ENCODE results near the gene ABCD2. TPM values are rescaled to one million over a fixed set of nuclear protein-coding genes. Genes with fewer than 3 reads are reported as not detected.
"Not testable (repeated sequence)": the region's sequence is repeated elsewhere in the genome, so short reads cannot be mapped to it uniquely, and the experiment has no call there.

The ABCD2 gene
- polyA plus RNA-seq, 10 donors: 0.09 to 0.63 (median 0.15) TPM

DNA sequence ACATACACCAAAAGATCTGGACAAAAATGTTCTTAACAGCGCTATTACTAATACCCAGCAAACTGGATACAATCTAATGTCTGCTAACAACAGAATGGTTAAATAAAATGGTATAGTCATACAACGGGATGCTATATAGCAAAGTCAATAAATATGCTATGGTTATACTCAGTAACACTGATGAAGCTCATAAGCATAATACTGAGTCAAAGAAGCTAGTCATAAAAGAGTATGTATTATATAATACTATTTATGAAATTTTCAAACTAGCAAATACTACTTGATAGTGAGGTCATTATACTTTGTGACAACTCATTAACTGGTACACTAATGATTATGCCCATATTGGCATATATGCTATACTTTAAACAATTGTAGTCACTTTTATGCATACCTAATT lies 7.4 kb downstream of the ABCD2 start:
- DNase-seq: no peak

DNA sequence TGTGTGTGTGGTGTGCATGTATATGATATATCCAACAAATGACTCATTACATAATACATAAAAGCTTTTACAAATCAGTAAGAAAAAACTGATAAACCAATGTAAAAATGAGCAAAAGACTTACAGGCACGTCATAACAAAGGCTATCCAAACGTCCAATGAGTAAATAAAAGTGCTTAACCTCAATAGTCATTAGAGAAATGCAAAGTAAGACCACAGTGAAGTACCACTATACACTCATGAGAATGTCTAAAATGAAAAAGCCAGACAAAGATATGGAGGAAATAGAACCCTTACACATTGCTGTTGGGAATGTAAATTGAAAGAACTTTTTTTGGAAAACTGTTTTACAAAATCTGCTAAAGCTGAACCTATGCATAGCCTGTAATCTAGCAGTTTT lies 7.8 kb downstream of the ABCD2 start:
- DNase-seq: no peak

DNA sequence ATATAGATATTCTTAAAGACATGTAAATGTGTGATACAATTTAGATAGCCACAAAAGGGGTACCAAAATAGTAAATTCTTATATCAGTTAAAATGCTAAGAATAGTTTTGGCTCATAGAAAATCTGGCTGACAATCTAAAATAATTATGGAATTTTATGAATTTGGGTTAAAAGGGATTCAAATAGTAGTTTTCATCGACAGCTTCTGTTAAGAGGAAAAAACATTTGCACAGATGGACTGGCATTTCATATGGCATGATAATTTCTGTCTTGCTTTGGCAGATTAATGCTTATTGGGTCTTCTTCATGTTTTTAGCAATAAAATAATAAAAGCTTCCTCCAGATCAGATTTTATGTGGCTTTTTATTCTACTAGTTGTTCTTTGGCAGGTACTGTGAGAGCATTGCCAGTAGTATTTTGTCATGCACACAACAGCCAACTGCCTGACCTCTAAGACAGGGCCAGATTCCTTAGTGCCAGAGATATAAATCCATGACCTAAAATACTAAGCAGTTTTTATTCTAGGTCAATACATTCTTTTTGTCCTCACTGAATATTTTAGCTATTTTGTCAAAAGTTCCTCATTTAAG lies 9.1 kb downstream of the ABCD2 start:
- no peak for DNase-seq

DNA sequence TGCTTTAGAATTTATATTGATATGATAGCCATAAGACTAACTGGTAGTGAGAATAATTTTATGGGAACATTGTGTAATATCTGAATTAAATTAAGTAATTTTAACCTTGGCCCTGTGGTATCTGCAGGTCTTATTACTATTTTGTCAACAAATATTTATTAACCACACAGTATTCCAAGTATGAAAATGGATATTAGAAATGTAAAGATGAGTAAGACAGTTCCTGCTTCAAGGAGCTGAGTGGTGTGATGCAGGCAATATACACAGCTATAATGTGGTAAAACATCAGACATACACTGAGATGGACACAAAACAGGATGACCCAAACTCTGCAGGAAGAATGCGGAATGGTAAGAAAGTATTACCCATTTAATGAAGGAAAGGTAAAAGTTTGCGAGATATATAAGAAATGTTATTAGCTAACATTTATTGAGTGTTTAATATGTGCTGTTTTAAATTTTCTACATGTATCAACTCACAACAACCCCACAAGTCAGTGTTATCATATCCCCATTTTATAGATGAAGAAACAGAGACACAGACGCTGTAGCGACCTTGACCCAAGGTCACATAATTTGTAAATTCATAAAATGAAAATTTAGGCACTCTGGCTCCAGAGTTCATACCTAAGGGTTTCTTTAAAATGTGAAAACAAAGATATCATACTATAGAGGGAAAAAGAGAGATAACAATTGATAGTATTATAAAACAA lies 12.7 kb downstream of the ABCD2 start:
- DNase-seq: no peak

DNA sequence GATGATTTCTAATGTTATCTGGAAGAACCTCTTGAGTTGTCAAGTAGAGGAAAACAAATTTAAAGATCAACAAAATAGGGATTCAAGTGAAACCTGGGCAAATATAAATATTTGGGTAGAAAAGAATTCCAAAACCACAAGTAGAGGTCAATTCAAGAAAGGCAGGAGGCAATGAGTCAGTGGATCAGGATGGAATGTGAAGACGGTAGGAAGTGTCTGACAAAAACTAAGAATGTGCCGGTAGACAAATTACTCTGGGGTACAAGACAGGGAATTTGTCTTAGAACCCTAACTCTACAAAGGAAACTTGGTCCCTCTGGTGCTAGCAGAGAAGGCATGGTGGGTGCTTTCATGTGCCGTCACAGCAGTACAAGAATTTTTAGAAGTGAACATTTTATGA lies 13.6 kb downstream of the ABCD2 start:
- DNase-seq: peak in 1 of 3 donors; percentile 10

DNA sequence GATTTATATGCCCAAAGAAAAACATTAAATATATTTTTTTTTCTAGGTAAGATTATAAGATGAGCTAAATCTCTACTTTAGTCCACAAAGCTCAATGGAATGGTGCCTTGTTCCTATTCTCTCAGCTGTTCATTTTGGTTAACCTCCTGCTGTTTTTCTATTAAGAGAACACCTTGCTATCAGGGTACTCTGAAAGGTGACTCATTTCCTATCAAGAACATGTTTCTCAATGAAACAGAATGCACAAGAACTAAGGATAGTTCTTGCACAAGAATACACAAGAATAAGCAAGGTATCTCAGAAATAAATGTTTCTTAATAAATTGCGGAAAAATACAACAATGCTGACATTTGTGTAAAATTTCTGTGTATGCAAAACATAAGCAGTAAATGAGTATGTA lies 14.1 kb downstream of the ABCD2 start:
- no peak for DNase-seq

DNA sequence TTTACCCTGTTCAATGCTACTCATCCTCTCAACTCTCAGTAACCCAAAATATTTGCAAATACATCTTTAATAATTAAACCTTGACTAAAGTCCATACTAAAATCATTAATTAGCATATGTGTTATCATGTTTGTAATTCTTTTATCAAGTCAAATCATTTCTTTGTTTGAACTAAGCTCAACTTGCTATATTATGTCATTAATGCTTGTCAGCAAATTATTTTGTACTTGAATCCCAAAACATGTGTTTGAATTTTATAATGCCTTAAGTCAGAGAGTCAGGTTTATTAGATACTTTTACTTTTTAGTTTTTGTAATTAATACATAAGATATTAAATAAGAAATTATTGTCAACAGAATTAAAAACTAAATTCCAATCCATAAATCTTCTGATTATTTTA lies 16.5 kb downstream of the ABCD2 start:
- DNase-seq: no peak

DNA sequence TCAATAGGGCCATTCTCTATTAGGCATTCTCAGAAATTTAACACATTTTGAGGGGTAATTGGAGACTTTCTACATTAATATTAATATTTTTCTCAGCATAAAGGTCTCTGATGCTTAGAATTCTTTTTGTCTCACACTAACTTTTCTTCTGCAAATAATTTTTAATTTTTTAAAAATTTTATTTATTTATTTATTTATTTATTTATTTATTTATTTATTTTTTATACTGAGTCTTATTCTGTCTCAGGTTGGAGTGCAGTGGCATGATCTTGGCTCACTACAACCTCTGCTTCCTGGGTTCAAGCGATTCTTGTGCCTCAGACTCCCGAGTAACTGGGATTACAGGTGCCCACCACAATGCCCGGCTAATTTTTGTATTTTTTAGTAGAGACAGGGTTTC lies 17.7 kb downstream of the ABCD2 start:
- not testable (repeated sequence) for DNase-seq

DNA sequence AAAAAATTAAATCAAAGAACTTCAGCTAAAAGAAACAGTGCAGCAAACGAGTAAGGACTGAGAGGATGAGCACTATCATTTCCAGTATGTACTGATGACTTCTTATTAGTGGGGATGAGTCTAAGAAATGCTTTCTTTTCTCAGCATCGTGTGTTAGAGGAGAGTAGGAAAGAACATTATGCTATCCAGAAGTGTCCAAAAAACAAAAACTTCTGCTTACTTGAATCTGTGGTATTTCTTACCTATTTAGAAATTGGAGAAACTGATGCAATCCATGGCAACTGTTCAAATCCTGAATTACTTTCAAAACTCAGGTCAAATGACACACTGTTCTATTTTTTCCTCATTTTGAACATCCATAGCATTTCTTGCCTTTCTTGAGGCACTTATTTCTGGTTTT lies 23.7 kb downstream of the ABCD2 start:
- DNase-seq: no peak

DNA sequence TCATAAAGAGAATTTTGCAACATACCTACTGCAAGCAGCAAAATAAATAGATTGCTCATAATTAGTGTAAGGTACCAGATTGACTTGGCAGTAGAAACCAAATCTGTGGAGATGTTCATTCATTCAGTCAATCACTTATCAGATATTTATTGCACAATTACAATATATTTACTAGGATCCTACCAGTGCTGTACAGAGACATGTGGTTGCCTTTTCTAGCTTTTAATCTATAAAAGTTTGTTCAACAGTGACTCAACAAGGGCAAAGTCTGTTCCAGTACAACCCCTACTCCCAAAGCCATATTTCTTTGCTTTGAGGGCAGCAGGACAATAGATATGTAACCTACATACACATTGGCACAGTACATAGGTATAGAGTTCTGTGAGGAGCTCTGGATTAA lies 27.3 kb downstream of the ABCD2 start:
- no peak for DNase-seq

DNA sequence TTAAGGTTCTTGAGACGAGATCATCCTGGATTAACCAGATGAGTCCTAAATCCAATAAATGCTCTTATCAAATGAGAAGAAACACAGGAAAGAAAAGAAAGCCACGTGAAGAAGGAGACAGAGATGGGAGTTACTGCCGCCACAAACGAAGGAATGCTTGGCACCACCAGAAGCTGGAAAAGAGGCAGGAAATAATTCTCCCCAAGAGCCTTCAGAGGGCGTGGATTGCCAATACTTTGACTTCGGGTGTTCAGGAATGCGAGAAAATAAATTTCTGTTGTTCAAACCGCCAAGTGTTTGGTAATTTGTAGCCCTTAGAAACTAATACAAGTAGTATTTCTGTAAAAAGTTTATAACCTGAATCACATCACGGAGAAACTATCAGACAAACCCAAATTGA lies 31.3 kb downstream of the ABCD2 start:
- DNase-seq: no peak

DNA sequence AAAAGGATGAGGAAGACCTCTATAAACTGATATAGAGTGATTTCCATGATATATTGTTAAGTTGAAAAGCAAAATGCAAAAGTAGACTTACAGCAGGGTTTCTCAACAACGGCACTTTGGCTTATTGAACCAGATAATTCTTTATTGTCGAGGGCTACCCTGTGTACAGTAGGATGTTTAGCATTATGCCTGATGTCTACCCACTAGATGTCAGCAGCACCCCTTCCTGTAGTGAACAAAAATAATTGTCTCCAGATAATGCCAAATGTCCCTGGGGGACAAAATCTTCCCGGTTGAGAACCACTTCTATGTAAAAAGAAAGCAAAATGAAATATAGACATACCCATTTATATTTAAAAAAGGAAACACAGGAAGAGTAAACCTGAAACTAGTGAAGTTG lies 32.4 kb downstream of the ABCD2 start:
- no peak for DNase-seq

DNA sequence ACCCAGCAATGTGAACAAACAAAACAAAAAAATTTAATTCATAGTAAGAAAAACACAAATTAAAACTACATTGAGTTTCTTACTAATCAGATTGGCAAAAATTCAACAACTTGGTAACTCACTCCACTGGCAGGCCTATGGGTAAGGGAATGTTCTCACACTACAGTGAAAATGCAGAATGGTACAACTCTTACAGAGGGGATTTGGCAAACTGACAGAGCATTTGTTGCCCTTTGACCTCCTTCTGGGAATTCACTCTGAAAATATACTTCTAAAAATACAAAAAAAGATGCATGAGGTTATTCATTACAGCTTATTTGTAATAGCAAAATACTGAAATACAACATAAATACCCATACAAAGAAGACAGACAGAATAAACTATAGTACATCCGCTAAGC lies 32.8 kb downstream of the ABCD2 start:
- DNase-seq: peak in 1 of 3 donors; percentile 21

DNA sequence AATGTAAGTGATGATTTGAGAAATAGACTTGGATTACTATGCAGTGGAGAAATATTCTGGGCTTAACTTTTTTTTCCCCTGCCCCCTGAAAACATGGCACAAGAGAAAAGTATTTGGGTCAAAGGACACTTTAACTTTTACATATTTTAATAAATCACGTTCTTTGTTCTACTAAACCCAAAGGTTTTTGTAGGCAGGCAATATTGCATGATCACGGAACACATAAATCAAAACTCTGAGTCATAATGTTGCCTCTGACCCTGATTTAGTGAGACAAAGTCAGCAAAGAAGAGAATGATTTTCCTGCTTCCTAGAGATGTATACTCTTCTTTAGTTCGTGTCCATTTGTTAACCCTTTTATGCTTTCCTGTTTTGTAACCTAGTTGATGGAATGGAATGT lies 38.0 kb downstream of the ABCD2 start:
- no peak for DNase-seq

DNA sequence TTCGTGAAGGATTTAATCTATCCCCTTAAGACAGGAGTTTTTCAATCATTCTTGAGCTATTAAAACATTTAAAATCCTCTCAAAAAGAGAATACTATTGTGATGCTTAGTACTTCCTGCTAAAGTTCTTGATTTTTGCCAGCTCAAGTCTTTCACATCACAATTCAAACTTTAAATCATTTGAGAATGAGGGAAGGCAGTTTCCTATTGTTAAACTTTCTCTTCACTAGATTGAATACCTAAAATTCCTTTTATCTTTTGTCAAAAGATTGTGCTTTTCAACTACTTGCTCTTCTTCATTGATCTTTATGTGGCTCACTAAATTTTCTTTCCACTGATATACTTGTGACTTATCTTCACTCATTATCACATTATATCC lies 44.1 kb downstream of the ABCD2 start:
- no peak for DNase-seq

DNA sequence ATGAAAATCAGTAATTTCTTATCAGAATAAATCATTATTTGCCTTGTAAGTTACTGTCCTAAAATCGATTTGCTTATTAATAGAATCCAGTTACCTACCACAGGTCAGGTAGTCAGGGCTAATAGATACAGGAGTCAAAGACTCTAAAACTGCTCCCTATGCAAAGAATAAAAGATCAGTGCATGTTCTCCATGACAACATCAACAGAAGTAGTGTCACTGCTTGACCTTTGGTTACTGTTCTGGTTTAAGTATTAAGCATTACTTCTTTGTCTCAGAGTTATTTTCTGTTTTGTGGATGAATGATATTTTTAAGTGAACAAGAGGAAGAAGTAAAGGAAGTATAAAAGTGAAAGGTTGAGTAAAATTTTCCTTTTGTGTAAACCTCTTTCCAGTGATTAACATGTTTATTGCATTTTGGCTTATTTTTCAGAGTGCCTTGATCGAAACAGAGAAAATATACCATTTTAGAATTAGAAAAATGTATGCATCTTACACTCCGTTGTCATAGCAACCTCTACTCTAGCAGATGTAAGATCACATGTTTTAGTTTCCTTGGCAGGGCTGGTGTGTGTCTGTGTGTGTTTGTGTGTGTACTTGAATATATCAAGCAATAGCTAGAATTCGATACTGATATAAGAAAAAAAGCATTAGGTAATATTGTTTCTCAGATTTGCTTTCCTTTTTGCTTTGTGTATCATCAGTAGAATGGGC lies 44.7 kb downstream of the ABCD2 start:
- DNase-seq: peak in 2 of 3 donors; percentile 24 to 62

DNA sequence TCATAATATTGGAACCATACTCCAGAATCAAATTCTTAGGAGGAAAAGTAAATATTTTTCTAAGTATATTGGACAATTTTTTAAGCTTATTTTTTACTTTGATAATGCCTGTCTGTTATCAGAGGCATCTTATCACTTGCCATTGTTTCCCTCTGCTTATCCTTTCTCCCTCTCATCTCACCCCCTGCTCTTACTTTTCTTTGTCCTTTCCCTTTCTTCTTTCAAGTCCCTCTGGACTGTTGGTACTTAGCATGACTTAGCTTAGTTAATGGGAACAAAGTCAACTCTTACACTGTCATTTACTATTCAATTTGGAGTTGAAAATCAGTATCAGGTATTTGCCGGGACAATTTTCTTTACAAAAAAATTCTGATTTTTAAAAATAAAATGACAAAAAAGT lies 45.2 kb downstream of the ABCD2 start:
- no peak for DNase-seq

DNA sequence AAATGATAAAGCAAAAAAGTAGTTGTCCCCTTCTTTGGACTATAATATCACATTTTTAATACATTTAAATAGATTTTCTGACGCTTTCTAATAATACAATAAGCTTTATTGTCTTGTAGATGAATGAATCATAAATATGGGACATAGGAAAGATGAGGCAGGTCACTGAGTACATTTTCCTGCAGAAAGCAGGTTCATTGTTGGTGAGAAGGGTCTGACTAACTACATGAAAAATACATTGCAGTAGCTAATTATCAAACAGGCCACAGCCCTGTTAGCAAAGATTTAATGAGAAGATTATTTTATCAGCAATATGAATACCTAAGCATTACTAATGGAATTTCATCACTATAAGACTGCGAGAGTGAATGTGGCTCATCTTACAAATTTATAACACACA lies 45.6 kb downstream of the ABCD2 start:
- no peak for DNase-seq

DNA sequence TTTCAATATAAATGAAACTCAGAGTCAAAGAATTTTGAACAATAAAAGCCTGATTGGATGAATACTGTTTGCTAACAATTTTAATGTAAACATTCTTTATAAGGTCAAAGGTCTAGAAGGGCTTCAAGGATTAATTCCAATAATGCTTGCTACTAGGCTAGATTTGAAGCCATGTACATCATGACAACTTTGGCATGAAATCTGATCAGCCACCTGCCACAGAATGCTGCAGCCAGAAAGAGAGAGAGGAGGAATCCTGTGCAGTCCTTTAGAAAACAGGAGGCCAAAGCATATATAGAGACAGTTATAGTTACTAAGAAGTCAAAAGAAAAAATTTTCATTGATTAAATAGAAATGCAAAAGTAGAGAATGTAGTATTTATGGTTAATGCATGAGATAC lies 47.1 kb downstream of the ABCD2 start:
- peak in 1 of 3 donors; percentile 11 for DNase-seq

DNA sequence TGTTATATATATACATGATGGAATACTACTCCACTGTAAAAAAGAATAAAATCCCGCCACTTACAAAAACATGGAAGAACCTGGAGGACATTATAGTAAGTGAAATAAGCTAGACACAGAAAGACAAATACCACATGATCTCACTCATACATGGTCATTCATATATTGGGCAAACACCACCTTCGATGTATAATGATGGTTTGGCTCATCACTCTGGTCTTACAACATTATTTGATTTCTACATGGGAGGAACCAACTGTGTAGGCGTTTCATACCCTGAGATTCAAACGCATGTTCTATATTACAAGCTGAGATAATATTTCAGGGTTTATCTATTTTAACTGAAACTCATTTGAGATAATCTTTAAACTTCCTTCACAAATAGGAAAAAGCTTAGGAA lies 48.3 kb downstream of the ABCD2 start:
- DNase-seq: no peak

DNA sequence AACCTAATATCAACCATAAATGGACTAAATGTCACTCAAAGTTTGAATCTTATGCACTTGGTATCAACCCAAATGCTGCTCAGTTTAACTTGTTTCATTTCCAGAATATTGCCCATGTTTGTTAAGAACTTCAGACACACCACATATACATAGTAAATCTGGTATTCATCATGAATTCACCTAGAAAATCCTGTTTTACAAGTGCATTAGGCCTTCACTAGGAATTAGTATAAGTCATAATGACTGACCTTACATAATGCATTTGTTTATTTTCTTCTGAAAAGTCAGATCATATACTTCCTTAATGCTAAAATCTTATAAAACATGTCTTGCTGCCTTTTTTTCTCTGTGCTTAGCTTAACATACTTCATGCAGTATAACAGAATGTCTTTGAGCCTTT lies 66.1 kb downstream of the ABCD2 start:
- no peak for DNase-seq

DNA sequence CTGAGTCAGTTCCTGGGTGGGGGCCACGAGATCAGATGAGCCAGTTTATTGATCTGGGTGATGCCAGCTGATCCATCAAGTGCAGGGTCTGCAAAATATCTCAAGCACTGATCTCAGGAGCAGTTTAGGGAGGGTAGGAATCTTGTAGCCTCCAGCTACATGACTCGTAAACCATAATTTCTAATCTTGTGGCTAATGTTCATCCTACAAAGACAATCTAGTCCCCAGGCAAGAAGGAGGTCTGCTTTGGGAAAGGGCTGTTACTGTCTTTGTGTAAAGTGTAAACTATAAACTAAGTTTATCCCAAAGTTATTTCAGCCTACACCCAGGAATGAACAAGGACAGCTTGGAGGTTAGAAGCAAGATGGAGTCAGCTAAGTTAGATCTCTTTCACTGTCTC lies 75.4 kb downstream of the ABCD2 start:
- not testable (repeated sequence) for DNase-seq

DNA sequence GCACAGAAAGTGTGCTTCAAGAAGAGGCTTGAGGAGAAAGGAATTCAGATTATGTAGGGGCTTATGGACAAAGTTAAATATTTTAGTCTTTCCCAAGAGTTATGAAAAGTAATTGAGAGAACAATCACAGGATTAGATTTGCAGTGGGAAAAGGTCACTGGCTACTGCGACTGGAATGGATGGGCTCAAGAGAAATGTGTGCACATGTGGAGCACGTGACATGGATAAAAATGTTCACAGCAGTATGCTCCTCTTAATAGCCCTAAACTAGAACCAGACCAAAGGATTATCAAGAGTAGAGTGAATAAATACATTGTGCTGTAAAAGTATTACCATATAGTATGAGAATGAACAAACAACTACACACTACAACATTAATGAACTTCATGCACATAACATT lies 78.1 kb downstream of the ABCD2 start:
- peak in 2 of 3 donors; percentile 0 to 10 for DNase-seq
